HepG2 (cell line): ENCODE measurements around the gene MAPK13.

Experiments
- CC2D1A ChIP-seq: sonication (generic); formaldehyde crosslinking; IDR thresholded peaks from 2 replicates; pipeline ENCODE4 v1.8.1; 2023; ENCODE audit warnings: mild to moderate bottlenecking, missing genetic modification reagents
- IRF1 ChIP-seq: sonication (generic); formaldehyde crosslinking; IDR thresholded peaks from 2 replicates; pipeline ENCODE4 v1.4.0; 2020; ENCODE audit warnings: low read depth, mild to moderate bottlenecking, missing genetic modification reagents
- KDM6A ChIP-seq: IDR thresholded peaks from 2 replicates; pipeline ENCODE4 v1.6.1; 2016; ENCODE audit warnings: low read depth
- MBNL3 ChIP-seq: fragments of 250-450 bp; sonication (Bioruptor Pico); conservative IDR thresholded peaks from 2 replicates; pipeline ENCODE4 v1.8.0; 2022; ENCODE audit warnings: mild to moderate bottlenecking, inconsistent platforms
- NONO ChIP-seq, 2 experiments: fragments of 450-650 bp in 1 of 2; sonication (generic) in 1 of 2; formaldehyde crosslinking in 1 of 2; IDR thresholded peaks in 1 of 2; conservative IDR thresholded peaks in 1 of 2; 2 replicates each; pipeline versions ENCODE4 v1.6.1 to v1.8.0; 2017 to 2022; ENCODE audit warnings: mild to moderate bottlenecking in 1 of 2, missing genetic modification reagents in 1 of 2, moderate library complexity in 1 of 2
- POLR2AphosphoS5 ChIP-seq: IDR thresholded peaks from 2 replicates; pipeline ENCODE4 v1.6.1; 2012; ENCODE audit warnings: low read depth, low read length
- XRCC5 ChIP-seq: fragments of 200-400 bp; formaldehyde crosslinking; optimal IDR thresholded peaks from 2 replicates; pipeline ENCODE3; 2017; ENCODE audit warnings: mild to moderate bottlenecking, low read length
- ZBTB43 ChIP-seq: sonication (generic); formaldehyde crosslinking; conservative IDR thresholded peaks from 2 replicates; pipeline ENCODE4 v1.4.0; 2020; ENCODE audit warnings: missing genetic modification reagents
- ZNF260 ChIP-seq: sonication (generic); formaldehyde crosslinking; IDR thresholded peaks from 2 replicates; pipeline ENCODE4 v1.4.0; 2020; ENCODE audit warnings: missing genetic modification reagents, low read depth, mild to moderate bottlenecking, borderline replicate concordance
- ZNF274 ChIP-seq: sonication (generic); formaldehyde crosslinking; IDR thresholded peaks from 2 replicates; pipeline ENCODE4 v1.5.1; 2020; ENCODE audit warnings: mild to moderate bottlenecking, missing genetic modification reagents
- ZNF33A ChIP-seq: sonication (generic); formaldehyde crosslinking; IDR thresholded peaks from 2 replicates; pipeline ENCODE4 v1.5.1; 2020; ENCODE audit warnings: missing genetic modification reagents, mild to moderate bottlenecking, moderate library complexity, borderline replicate concordance
- TF ChIP-seq, protein P1 (sequence below): sonication (generic); formaldehyde crosslinking; IDR thresholded peaks from 2 replicates; pipeline ENCODE4 v1.4.0; 2020; ENCODE audit warnings: missing genetic modification reagents
- TF ChIP-seq, protein P2 (sequence below): sonication (generic); formaldehyde crosslinking; IDR thresholded peaks from 2 replicates; pipeline ENCODE4 v1.5.0; 2020; ENCODE audit warnings: mild to moderate bottlenecking, missing genetic modification reagents, moderate library complexity
- TF ChIP-seq, protein P3 (sequence below): sonication (generic); formaldehyde crosslinking; IDR thresholded peaks from 2 replicates; pipeline ENCODE4 v1.4.0; 2020; ENCODE audit warnings: missing genetic modification reagents

GRCh38 chr6:36104836-36105235 lies 25.5 kb upstream of the MAPK13 start:
- TF ChIP-seq NONO (IDR thresholded peaks at IDR 0.05) (no peak), NONO (CRISPR knock-in tag; conservative IDR thresholded peaks at IDR 0.05) (no peak), KDM6A (CRISPR knock-in tag) (no peak), ZNF33A (CRISPR knock-in tag) (no peak), CC2D1A (CRISPR knock-in tag) (no peak), XRCC5 (no peak), MBNL3 (CRISPR knock-in tag) (no peak), IRF1 (CRISPR knock-in tag) (no peak), POLR2AphosphoS5 (no peak), ZNF260 (CRISPR knock-in tag) (no peak), ZNF274 (no peak), ZBTB43 (CRISPR knock-in tag) (no peak)
- TF ChIP-seq, protein P1, sequence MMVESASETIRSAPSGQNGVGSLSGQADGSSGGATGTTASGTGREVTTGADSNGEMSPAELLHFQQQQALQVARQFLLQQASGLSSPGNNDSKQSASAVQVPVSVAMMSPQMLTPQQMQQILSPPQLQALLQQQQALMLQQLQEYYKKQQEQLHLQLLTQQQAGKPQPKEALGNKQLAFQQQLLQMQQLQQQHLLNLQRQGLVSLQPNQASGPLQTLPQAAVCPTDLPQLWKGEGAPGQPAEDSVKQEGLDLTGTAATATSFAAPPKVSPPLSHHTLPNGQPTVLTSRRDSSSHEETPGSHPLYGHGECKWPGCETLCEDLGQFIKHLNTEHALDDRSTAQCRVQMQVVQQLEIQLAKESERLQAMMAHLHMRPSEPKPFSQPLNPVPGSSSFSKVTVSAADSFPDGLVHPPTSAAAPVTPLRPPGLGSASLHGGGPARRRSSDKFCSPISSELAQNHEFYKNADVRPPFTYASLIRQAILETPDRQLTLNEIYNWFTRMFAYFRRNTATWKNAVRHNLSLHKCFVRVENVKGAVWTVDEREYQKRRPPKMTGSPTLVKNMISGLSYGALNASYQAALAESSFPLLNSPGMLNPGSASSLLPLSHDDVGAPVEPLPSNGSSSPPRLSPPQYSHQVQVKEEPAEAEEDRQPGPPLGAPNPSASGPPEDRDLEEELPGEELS (CRISPR knock-in tag): no peak
- TF ChIP-seq, protein P2, sequence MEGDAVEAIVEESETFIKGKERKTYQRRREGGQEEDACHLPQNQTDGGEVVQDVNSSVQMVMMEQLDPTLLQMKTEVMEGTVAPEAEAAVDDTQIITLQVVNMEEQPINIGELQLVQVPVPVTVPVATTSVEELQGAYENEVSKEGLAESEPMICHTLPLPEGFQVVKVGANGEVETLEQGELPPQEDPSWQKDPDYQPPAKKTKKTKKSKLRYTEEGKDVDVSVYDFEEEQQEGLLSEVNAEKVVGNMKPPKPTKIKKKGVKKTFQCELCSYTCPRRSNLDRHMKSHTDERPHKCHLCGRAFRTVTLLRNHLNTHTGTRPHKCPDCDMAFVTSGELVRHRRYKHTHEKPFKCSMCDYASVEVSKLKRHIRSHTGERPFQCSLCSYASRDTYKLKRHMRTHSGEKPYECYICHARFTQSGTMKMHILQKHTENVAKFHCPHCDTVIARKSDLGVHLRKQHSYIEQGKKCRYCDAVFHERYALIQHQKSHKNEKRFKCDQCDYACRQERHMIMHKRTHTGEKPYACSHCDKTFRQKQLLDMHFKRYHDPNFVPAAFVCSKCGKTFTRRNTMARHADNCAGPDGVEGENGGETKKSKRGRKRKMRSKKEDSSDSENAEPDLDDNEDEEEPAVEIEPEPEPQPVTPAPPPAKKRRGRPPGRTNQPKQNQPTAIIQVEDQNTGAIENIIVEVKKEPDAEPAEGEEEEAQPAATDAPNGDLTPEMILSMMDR (CRISPR knock-in tag): no peak
- TF ChIP-seq, protein P3, sequence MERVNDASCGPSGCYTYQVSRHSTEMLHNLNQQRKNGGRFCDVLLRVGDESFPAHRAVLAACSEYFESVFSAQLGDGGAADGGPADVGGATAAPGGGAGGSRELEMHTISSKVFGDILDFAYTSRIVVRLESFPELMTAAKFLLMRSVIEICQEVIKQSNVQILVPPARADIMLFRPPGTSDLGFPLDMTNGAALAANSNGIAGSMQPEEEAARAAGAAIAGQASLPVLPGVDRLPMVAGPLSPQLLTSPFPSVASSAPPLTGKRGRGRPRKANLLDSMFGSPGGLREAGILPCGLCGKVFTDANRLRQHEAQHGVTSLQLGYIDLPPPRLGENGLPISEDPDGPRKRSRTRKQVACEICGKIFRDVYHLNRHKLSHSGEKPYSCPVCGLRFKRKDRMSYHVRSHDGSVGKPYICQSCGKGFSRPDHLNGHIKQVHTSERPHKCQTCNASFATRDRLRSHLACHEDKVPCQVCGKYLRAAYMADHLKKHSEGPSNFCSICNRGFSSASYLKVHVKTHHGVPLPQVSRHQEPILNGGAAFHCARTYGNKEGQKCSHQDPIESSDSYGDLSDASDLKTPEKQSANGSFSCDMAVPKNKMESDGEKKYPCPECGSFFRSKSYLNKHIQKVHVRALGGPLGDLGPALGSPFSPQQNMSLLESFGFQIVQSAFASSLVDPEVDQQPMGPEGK (CRISPR knock-in tag): no peak
